H1 (cell line): ENCODE measurements around the gene PTPRT. TPM values are rescaled to one million over a fixed set of nuclear protein-coding genes. Genes with fewer than 3 reads are reported as not detected.

Source experiments
- CTCF ChIA-PET: fragments of 300-600 bp; sonication (Branson Sonifier 250); formaldehyde crosslinking; loops from one replicate; lab custom pipeline; 2021; ENCODE audit not compliant: partially characterized antibody; lab: Charles Lee
- POLR2A ChIA-PET: fragments of 300-600 bp; sonication (Branson Sonifier 250); formaldehyde crosslinking; loops from one replicate; lab custom pipeline; 2021; ENCODE audit warnings: inconsistent platforms; ENCODE audit not compliant: partially characterized antibody; lab: Charles Lee
- DNase-seq, 2 experiments: peaks; one replicate each; pipeline versions ENCODE4 v3.0.0 to v3.0.0-alpha.2; 2010 to 2022; ENCODE audit warnings: low spot score in 2 of 2, low read depth in 1 of 2, mixed read lengths in 1 of 2
- FAIRE-seq: peaks from 2 replicates; lab custom pipeline; 2011; peaks lifted over from hg19 to GRCh38; lab: Jason Lieb, UNC
- H2AFZ ChIP-seq: 2 replicates; pipeline ENCODE4 v1.8.1; 2012; ENCODE audit warnings: low read length, inconsistent platforms
- H2AK5ac ChIP-seq: 2 replicates; pipeline ENCODE4 v1.6.1; 2013; ENCODE audit warnings: low read depth, low read length
- H2BK120ac ChIP-seq: replicated peaks from 2 replicates; pipeline ENCODE3; 2013; ENCODE audit warnings: low read depth, low read length, inconsistent platforms
- H2BK12ac ChIP-seq: 2 replicates; pipeline ENCODE4 v1.6.1; 2013; ENCODE audit warnings: low read depth, low read length
- H2BK15ac ChIP-seq: 2 replicates; pipeline ENCODE4 v1.6.1; 2013; ENCODE audit warnings: low read length
- H2BK20ac ChIP-seq: 2 replicates; pipeline ENCODE4 v1.6.1; 2013; ENCODE audit warnings: low read length
- H2BK5ac ChIP-seq: 2 replicates; pipeline ENCODE4 v1.6.1; 2013; ENCODE audit warnings: low read depth, low read length
- H3K14ac ChIP-seq: 2 replicates; pipeline ENCODE4 v1.6.1; 2013; ENCODE audit warnings: inconsistent platforms; ENCODE audit not compliant: insufficient read length
- H3K18ac ChIP-seq: 2 replicates; pipeline ENCODE4 v1.6.1; 2013; ENCODE audit warnings: low read length; ENCODE audit errors: extremely low read depth
- H3K23ac ChIP-seq: 2 replicates; pipeline ENCODE4 v1.6.1; 2013; ENCODE audit warnings: inconsistent platforms; ENCODE audit not compliant: insufficient read length
- H3K23me2 ChIP-seq: 2 replicates; pipeline ENCODE4 v1.6.1; 2013; ENCODE audit warnings: low read depth, low read length
- H3K27ac ChIP-seq: 2 replicates; pipeline ENCODE4 v1.6.1; 2011; ENCODE audit warnings: low read depth, low read length, inconsistent platforms
- H3K27me3 ChIP-seq, 4 experiments: replicated peaks in 1 of 4; 1 replicate in 1 of 4; 2 replicates in 3 of 4; pipeline versions ENCODE4 v1.6.1 to v1.8.1; 2011 to 2013; ENCODE audit warnings: low read length in 3 of 4, mild to moderate bottlenecking in 3 of 4, inconsistent platforms in 2 of 4, mixed read lengths in 2 of 4, moderate library complexity in 1 of 4; ENCODE audit not compliant: control insufficient read depth in 3 of 4, insufficient read depth in 3 of 4; ENCODE audit errors: extremely low read depth in 1 of 4
- H3K36me3 ChIP-seq, 4 experiments: 2 replicates each; pipeline versions ENCODE4 v1.6.1 to v1.8.1; 2011 to 2013; ENCODE audit warnings: mild to moderate bottlenecking in 4 of 4, low read length in 3 of 4, moderate library complexity in 2 of 4, control low read depth in 1 of 4, inconsistent platforms in 1 of 4; ENCODE audit not compliant: insufficient read depth in 4 of 4, control insufficient read depth in 2 of 4
- H3K4ac ChIP-seq: replicated peaks from 2 replicates; pipeline ENCODE3; 2013; ENCODE audit warnings: low read length, low read depth, mixed read lengths, inconsistent platforms; ENCODE audit not compliant: insufficient read length
- H3K4me1 ChIP-seq, 4 experiments: replicated peaks in 1 of 4; 1 replicate in 1 of 4; 2 replicates in 3 of 4; pipeline versions ENCODE4 v1.6.1 to v1.8.1; 2011 to 2013; ENCODE audit warnings: low read length in 3 of 4, inconsistent platforms in 2 of 4, mixed read lengths in 1 of 4; ENCODE audit not compliant: insufficient read depth in 4 of 4, control insufficient read depth in 3 of 4
- H3K4me2 ChIP-seq, 2 experiments: 2 replicates each; pipeline versions ENCODE4 v1.6.1 to v1.8.1; 2011 to 2013; ENCODE audit warnings: low read depth in 2 of 2, low read length in 2 of 2, control low read depth in 1 of 2, inconsistent platforms in 1 of 2, mild to moderate bottlenecking in 1 of 2; ENCODE audit not compliant: insufficient read depth in 1 of 2
- H3K4me3 ChIP-seq, 4 experiments: fragments of 200-600, 300-600 bp in 1 of 4; sonication (generic), shearing (Covaris generic), sonication (Bioruptor Twin) in 1 of 4; 2 replicates each; pipeline versions ENCODE4 v1.5.1 to v1.8.1; 2011 to 2016; ENCODE audit warnings: low read length in 4 of 4, low read depth in 3 of 4, control low read depth in 2 of 4, inconsistent platforms in 2 of 4, mild to moderate bottlenecking in 2 of 4, mixed read lengths in 1 of 4, moderate library complexity in 1 of 4; ENCODE audit not compliant: insufficient read depth in 2 of 4; ENCODE audit errors: extremely low read depth in 1 of 4
- H3K56ac ChIP-seq: replicated peaks from 2 replicates; pipeline ENCODE3; 2013; ENCODE audit warnings: low read depth, mild to moderate bottlenecking, mixed read lengths, low read length, inconsistent platforms; ENCODE audit not compliant: insufficient read length
- H3K79me1 ChIP-seq: 2 replicates; pipeline ENCODE4 v1.6.1; 2013; ENCODE audit warnings: low read depth, low read length, control low read depth
- H3K79me2 ChIP-seq, 2 experiments: 2 replicates each; pipeline versions ENCODE4 v1.6.1 to v1.8.1; 2012 to 2013; ENCODE audit warnings: low read length in 2 of 2, mild to moderate bottlenecking in 2 of 2, inconsistent platforms in 1 of 2; ENCODE audit not compliant: insufficient read depth in 2 of 2, control insufficient read depth in 1 of 2
- H3K9ac ChIP-seq, 4 experiments: replicated peaks in 1 of 4; 1 replicate in 1 of 4; 2 replicates in 3 of 4; pipeline versions ENCODE4 v1.6.1 to v1.8.1; 2011 to 2013; ENCODE audit warnings: low read depth in 3 of 4, low read length in 3 of 4, control low read depth in 2 of 4, mild to moderate bottlenecking in 2 of 4, moderate library complexity in 2 of 4, inconsistent platforms in 1 of 4; ENCODE audit errors: extremely low read depth in 1 of 4
- H3K9me3 ChIP-seq, 2 experiments: 2 replicates each; pipeline versions ENCODE4 v1.6.1 to v1.8.1; 2012 to 2013; ENCODE audit warnings: mild to moderate bottlenecking in 2 of 2, moderate library complexity in 2 of 2, control low read depth in 1 of 2, inconsistent platforms in 1 of 2, low read depth in 1 of 2, low read length in 1 of 2, mixed read lengths in 1 of 2; ENCODE audit not compliant: insufficient read depth in 2 of 2
- H4K20me1 ChIP-seq, 2 experiments: replicated peaks in 1 of 2; 2 replicates each; pipeline versions ENCODE3 to v1.8.1; 2011 to 2013; ENCODE audit warnings: inconsistent platforms in 2 of 2, low read length in 2 of 2, mild to moderate bottlenecking in 1 of 2; ENCODE audit not compliant: insufficient read depth in 2 of 2, control insufficient read depth in 1 of 2
- H4K5ac ChIP-seq: 2 replicates; pipeline ENCODE4 v1.6.1; 2013; ENCODE audit warnings: low read length, low read depth, mixed read lengths, inconsistent platforms; ENCODE audit not compliant: insufficient read length
- H4K8ac ChIP-seq: 2 replicates; pipeline ENCODE4 v1.8.0; 2013; ENCODE audit warnings: mild to moderate bottlenecking, moderate library complexity, low read length, inconsistent platforms; ENCODE audit not compliant: insufficient read depth; ENCODE audit errors: extremely low read depth
- H4K91ac ChIP-seq: replicated peaks from 2 replicates; pipeline ENCODE3; 2013; ENCODE audit warnings: low read length, mixed read lengths, inconsistent platforms; ENCODE audit not compliant: insufficient read length
- CTCF ChIP-seq, 3 experiments: IDR thresholded peaks; 1 replicate in 2 of 3; 2 replicates in 1 of 3; pipeline versions ENCODE4 v1.5.1 to v1.6.1; 2011; ENCODE audit warnings: low read length in 3 of 3, mild to moderate bottlenecking in 3 of 3, inconsistent platforms in 2 of 3, low read depth in 1 of 3, moderate library complexity in 1 of 3; ENCODE audit not compliant: insufficient read depth in 1 of 3; ENCODE audit errors: control extremely low read depth in 1 of 3
- EGR1 ChIP-seq: IDR thresholded peaks from 2 replicates; pipeline ENCODE4 v1.6.1; 2011; ENCODE audit warnings: low read depth, low read length, borderline replicate concordance
- RAD21 ChIP-seq, 2 experiments: IDR thresholded peaks in 1 of 2; conservative IDR thresholded peaks in 1 of 2; 2 replicates each; pipeline ENCODE4 v1.6.1; 2011; ENCODE audit warnings: low read depth in 2 of 2, low read length in 2 of 2, improper control_type of control experiment in 1 of 2, inconsistent platforms in 1 of 2, mild to moderate bottlenecking in 1 of 2, moderate library complexity in 1 of 2
- TCF12 ChIP-seq: IDR thresholded peaks from 2 replicates; pipeline ENCODE4 v1.6.1; 2011; ENCODE audit warnings: low read depth, mild to moderate bottlenecking, low read length
- WGBS, 2 experiments: shearing (Covaris generic) in 1 of 2; methylation state at CpG; one replicate each; pipeline versions ENCODE4 v1.1.6 to v1.1.7; 2013 to 2015; ENCODE audit warnings: low lambda C conversion rate in 2 of 2, mixed read lengths in 2 of 2, inconsistent platforms in 1 of 2, low coverage in 1 of 2, missing lambda C conversion rate in 1 of 2; ENCODE audit not compliant: insufficient replicate concordance in 2 of 2, insufficient coverage in 1 of 2, insufficient read length in 1 of 2; ENCODE audit errors: extremely low coverage in 1 of 2, missing lambda C conversion rate in 1 of 2; 5-methylcytosine and 5-hydroxymethylcytosine counted together
- polyA plus RNA-seq, 7 experiments: library from polyadenylated mRNA; depleted of rRNA in 3 of 7; stranded (reverse) in 5 of 7; unstranded in 2 of 7; fragments of >200 nt in 5 of 7; fragments of 200-250 nt in 2 of 7; gene quantifications; 1 replicate in 5 of 7; 2 replicates in 1 of 7; 4 replicates in 1 of 7; pipeline versions ENCODE4 v1.2.1 to v1.2.3, GENCODE V29; 2011 to 2013; ENCODE audit warnings: missing spikeins in 2 of 7, mixed read lengths in 2 of 7
- total RNA-seq: library from RNA; stranded (reverse); fragmentation: NEBNext Ultra II Directional; extraction: Animal tissue kit (Norgen Biotek cat#: 25700); gene quantifications from 2 replicates; pipeline ENCODE4 v1.2.1, GENCODE V29; 2021

PTPRT gene
- total and polyA plus RNA-seq, 2 of the 8 experiments (the other 6 are each of a cell fraction or from before 2014, with no cell fraction given) = 0.33 to 1.8 TPM

DNA sequence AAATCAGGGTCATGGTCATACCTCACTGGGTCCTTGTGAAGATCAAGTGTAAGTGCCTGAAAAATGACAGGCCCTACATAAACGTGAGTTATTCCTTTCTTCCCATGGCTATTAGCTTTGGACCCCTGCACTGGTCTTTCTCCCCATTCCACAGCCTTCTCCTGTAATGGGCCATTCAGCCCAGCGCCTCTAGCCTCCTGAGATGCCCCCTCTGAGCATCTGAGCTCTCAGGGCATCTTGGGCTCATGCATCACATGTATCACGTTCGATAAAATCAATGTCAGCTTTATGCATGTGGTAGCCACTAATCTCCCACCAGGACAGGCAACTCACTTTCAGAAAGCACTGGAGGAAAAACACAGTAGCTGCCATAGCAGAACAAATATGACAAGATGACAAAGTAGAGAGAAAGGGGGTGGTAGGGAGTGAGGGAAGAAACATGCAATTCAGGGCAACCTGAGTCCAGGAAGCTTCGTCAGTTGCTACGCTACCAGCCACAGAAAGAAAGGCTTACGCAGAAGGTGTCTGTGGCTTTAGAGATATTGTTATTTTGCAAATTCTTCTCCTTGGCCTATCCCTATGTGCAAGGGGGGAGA is 498.8 kb downstream of the PTPRT start:
- H2BK120ac ChIP-seq = no peak overlapping the region
- no peak overlapping the region for H4K5ac ChIP-seq
- no peak overlapping the region for H2BK15ac ChIP-seq
- H3K27ac ChIP-seq = no peak overlapping the region
- no peak overlapping the region for H4K91ac ChIP-seq
- TF ChIP-seq EGR1 (no peak), TCF12 (no peak), RAD21 (IDR thresholded peaks at IDR 0.05 in 1 of 2, conservative IDR thresholded peaks at IDR 0.05 in 1 of 2; ENCODE audit: low read depth in 2 of 2, low read length in 2 of 2) (no peak), CTCF (IDR thresholded peaks at IDR 0.05; ENCODE audit: control extremely low read depth in 1 of 3, insufficient read depth in 1 of 3, low read depth in 1 of 3, low read length in 3 of 3) (no peak)
- H2BK20ac ChIP-seq = no peak overlapping the region
- no peak overlapping the region for H3K18ac ChIP-seq
- H3K36me3 ChIP-seq = no peaks in the 10 kb centered on the region
- H3K4ac ChIP-seq = no peak overlapping the region
- DNase-seq (no peak), FAIRE-seq (no peak)
- H3K4me1 ChIP-seq = no peaks in the 10 kb centered on the region
- no peak overlapping the region for H3K4me3 ChIP-seq
- H2BK5ac ChIP-seq = no peak overlapping the region
- no peak overlapping the region for H2AFZ ChIP-seq
- ChIA-PET POLR2A (no interaction called here), CTCF (interaction anchor here (1.1 to 1.3 kb wide), 3 partner anchors 11 to 722 kb away, joined by 3 read pairs; no protein-coding TSS in a partner anchor)
- H4K20me1 ChIP-seq = no peaks in the 10 kb centered on the region
- H3K56ac ChIP-seq = no peak overlapping the region
- H3K4me2 ChIP-seq = no peak overlapping the region
- 90% methylated on average over 7 of the region's 7 CpGs; no CpG with 5 or more reads in 1 of the 2 experiments for WGBS, 2 experiments
- H3K9ac ChIP-seq = no peak overlapping the region
- peaks cover 0 to 1% (median 0%) of the 10 kb centered on the region in 4 experiments; a peak in 1 of 7 replicates for H3K27me3 ChIP-seq
- no peak overlapping the region for H3K14ac ChIP-seq
- H3K23ac ChIP-seq = no peak overlapping the region
- no peak overlapping the region for H2BK12ac ChIP-seq
- no peaks in the 10 kb centered on the region for H3K79me2 ChIP-seq
- no peaks in the 10 kb centered on the region for H3K23me2 ChIP-seq
- H4K8ac ChIP-seq = no peak overlapping the region
- H2AK5ac ChIP-seq = no peak overlapping the region
- no peaks in the 10 kb centered on the region for H3K79me1 ChIP-seq
- no peaks in the 10 kb centered on the region for H3K9me3 ChIP-seq
